Measurements from ENCODE around the gene APOBEC3F.

- TF ChIP-seq SUZ12 (IDR thresholded peaks at IDR 0.05; ENCODE audit: extremely low read depth, insufficient read depth, insufficient read length) (no peak), ZNF274 (IDR thresholded peaks at IDR 0.05; ENCODE audit: low read depth, low read length) (no peak), YY1 (IDR thresholded peaks at IDR 0.05; ENCODE audit: insufficient read depth, insufficient read length) (no peak)
Measured at GRCh38 chr22:39098576-39098975, 57.9 kb downstream of the APOBEC3F start.

All from NT2/D1 (cell line).